Stimulated activated CD8-positive, alpha-beta memory T cell treated with anti-CD3 and anti-CD28 coated beads, Interleukin-12 subunit alpha, Interleukin-12 subunit beta, amount 100 ng/mL, for 4 hours (primary cell): ENCODE data around the gene ACTRT2.

Experiments used
- DNase-seq: peaks from one replicate; pipeline ENCODE4 v3.0.0-alpha.2; 2020; ENCODE audit warnings: low read depth

The ACTRT2 gene

GRCh38 chr1:3003039-3003940 lies 18.0 kb upstream of the ACTRT2 start:
- DNase-seq: no peak

GRCh38 chr1:3003941-3004270 lies 17.4 kb upstream of the ACTRT2 start:
- DNase-seq: no peak

DNA sequence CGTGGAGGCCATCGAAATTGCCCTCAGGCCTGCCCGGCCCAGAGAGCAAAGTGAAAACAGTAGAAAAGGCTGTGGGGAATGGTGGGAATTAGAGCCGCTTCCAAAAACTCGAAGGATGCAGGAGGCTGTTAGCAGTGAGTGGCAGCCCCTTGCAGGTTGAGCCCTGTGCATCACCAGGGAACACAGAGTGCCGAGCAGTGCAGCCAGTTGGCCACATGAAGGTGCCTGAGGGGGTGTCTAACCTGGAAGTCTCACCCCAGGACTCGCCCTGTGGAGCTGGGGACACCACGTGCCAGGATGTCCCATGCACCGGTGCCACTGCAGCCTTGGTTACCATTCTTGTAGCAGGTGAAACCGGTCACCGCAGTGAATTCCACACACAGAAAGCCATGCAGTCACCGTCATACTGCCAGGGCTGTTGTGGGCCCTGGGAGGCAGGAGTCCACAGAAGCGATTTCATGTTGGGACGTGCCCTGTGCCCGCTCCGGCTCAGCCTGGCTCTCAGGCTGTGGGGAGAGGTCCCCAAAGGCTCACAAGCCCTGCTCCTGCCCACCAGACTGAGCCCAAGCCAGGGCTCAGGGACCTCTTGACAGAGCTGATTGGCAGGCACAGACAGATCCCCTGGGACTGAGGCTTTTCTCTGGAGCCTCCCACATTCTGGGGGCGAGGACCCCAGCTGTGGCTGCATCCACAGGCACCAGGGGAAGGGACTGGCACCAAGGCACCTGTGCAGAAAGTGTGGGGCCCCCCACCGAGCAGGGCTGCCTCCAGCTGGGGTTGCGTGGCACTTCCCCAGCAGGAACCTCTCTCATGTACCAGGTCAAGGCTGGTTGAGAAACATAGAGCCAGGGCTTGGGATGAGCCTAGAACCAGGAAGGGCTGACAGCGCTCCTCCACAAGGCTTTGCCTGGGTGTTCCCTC lies 16.7 kb upstream of the ACTRT2 start:
- no peak for DNase-seq

DNA sequence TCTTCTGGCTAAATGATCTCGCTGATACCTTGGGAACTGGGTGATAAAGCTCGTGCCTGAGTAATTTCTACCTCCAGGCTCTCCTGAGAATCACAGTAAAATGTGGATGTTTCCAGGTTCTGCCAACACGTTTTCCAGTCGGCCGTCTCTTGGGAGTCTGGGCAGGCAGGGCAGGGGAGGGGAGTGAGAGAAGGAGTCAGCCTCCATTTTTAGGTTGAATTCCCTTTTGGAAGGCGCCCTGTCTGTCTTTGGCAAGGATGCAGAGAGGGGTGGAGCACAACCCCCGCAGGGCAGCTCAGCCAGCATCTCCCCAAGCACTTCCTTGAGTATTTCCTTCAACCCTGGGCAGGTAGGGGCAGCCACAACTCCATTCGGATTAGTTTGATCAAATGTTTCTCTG lies 15.5 kb upstream of the ACTRT2 start:
- DNase-seq: no peak

- DNase-seq: no peak
These were observed 13.7 kb upstream of the ACTRT2 start for GRCh38 chr1:3007298-3008147.

GRCh38 chr1:3009021-3009420 lies 12.2 kb upstream of the ACTRT2 start:
- no peak for DNase-seq

DNA sequence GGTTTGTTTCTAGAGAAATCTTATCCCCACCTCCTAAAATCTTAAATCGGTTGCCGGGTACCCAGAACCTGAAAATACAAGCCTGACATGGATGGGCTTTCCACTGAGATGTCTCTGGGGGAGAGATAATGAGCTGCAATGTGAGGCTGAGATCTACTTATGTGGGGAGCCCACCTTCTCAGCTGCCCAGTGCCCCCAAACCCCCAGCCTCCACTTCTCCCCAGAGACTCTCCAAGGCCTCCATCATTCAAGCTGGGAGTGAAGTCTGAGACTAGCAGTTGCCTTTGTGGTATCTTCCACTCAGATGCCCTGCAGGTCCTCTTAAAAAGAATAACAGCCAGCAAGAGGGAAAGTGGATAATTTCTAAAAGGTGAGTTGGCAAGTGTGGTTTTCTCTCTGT lies 11.7 kb upstream of the ACTRT2 start:
- DNase-seq: no peak

- no peak for DNase-seq
These were observed 10.1 kb upstream of the ACTRT2 start for GRCh38 chr1:3011127-3011526.

GRCh38 chr1:3011631-3012455 lies 9.4 kb upstream of the ACTRT2 start:
- DNase-seq: no peak

GRCh38 chr1:3012456-3013291 lies 8.6 kb upstream of the ACTRT2 start:
- no peak for DNase-seq

DNA sequence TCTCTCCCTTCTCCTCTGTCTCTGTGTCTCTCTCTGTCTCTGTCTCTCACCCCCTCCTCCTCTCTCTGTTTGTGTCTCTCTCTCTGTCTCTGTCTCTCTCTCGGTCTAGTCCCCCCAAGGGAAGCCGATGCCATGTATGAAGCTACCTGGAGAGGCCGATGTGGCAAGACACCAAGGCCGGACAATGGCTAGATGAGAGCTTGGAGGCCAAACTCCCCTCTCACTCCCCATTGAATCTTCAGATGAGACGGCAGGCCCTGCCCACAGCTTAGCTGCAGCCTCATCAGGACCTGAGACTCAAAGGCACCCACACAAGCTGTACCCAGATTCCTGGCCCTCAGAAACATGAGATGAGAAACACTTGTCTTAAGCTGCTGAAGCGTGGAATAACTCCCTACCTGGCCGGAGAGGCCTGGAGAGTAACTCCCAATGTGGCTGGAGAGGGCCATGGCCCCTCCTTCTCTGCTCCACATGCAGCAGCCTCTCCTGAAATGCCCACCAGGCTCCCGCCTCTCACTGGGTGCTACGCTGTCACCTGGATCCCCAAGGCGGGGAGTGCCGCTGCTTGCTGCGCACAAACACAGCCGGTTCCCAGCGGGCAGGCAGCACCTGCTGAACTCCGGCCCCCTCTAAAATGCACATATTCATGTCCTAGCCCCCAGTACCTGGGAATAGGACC lies 7.8 kb upstream of the ACTRT2 start:
- DNase-seq: no peak

- DNase-seq: no peak
These were observed 7.2 kb upstream of the ACTRT2 start for GRCh38 chr1:3014050-3014440.

- DNase-seq: no peak
These were observed 6.6 kb upstream of the ACTRT2 start for GRCh38 chr1:3014443-3015268.

DNA sequence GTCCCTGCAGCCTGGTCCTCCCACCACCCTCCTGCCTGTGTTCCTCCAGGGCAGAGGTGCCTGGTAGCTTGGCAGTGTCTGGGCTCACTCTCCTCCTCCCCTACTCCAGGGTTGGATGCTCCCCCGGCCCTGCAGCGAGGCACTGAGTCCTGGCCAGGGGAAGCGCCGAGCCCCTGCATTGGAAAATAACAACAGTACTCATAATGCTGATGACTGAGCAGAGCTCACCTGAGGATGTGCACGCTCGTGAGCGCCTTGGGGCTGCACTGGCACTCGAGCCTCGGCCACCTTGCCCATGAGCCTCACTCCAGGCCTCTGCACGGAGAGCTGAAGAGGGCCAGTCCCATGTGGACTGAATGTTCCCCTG lies 6.0 kb upstream of the ACTRT2 start:
- no peak for DNase-seq

- no peak for DNase-seq
These were observed 5.5 kb upstream of the ACTRT2 start for GRCh38 chr1:3015744-3016143.

DNA sequence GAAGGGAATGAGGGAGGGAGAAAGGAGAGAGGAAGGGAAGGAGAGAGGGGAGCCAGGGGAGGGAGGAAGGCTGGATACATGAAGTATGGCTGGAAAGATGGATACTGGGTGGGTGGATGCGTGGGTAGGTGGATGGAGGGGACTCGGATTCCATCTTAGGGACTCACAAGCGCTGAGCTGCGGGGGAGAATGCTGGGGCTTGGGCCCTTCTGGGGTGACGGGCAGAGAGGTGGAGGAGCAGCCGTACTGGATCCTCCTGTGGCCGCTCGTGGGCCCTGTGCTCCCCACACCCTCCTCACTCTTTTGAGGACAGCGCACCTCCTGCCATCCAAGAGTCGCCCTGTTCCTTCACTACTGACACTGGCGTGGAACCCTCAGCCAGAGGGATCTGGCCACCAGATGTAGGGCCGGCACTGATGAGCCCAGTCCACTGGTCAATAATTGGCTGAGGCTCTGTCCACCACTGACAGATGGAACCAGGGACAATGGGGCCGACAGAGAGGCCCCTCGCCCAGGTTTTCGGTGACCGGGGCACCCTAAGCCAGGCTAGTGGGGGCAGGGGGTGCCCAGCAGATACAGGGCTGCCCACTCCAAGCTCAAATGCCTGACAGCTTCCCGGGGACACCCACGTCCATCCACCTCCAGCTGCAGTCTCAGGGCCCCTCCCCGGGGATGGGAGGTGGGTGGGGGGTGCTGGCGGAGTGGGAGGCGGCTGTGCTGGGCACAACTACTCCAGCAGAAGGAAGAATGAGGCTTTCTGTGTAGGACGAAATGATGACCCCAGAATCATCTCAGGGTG lies 4.4 kb upstream of the ACTRT2 start:
- DNase-seq: no peak

DNA sequence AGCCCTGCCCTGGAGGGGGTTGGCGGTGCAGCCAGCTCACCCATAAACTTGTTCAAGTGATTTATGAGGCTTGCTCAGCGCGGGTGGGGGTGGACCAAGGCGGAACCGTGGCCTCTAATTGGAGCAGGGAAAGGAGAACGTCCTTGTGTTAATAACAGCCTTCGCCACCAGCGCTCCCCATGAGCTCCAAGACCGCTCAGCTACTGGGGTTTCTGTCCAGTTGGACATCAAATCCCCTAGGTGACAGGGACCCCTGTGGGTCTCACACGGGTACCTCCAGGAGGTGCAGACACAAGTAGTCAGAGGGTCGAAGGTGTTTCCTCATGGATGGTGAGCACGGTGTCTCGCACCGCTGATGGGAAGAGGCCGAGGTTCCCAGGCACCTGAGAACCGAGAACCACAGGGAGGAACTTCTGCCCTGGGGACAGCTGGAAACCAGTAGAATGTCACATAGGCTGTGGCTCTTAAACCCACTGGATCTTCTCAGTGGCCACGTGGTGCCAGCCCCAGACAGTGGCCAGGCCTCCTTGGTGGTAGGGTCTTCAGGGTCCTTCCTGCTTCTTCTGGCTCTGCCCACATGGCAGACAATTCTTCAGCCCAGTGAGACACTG lies 3.7 kb upstream of the ACTRT2 start:
- DNase-seq: no peak

- no peak for DNase-seq
These were observed 3.2 kb upstream of the ACTRT2 start for GRCh38 chr1:3018051-3018471.
